Activated CD4-positive, alpha-beta T cell treated with anti-CD3 and anti-CD28 coated beads, Interleukin-2, amount 50 U/mL, for 24 hours (primary cell): ENCODE data around the gene KLHDC8A.
A peak's percentile ranks its signal among the peaks of the same experiment; 100 is the strongest.
"Not testable (repeated sequence)": the region's sequence is repeated elsewhere in the genome, so short reads cannot be mapped to it uniquely, and the experiment has no call there.

Source experiments
- DNase-seq, 2 donors: peaks; one replicate each; pipeline ENCODE4 v3.0.0-alpha.2; 2020; ENCODE audit warnings: low read depth in 1 of 2, low spot score in 1 of 2

Gene KLHDC8A

DNA sequence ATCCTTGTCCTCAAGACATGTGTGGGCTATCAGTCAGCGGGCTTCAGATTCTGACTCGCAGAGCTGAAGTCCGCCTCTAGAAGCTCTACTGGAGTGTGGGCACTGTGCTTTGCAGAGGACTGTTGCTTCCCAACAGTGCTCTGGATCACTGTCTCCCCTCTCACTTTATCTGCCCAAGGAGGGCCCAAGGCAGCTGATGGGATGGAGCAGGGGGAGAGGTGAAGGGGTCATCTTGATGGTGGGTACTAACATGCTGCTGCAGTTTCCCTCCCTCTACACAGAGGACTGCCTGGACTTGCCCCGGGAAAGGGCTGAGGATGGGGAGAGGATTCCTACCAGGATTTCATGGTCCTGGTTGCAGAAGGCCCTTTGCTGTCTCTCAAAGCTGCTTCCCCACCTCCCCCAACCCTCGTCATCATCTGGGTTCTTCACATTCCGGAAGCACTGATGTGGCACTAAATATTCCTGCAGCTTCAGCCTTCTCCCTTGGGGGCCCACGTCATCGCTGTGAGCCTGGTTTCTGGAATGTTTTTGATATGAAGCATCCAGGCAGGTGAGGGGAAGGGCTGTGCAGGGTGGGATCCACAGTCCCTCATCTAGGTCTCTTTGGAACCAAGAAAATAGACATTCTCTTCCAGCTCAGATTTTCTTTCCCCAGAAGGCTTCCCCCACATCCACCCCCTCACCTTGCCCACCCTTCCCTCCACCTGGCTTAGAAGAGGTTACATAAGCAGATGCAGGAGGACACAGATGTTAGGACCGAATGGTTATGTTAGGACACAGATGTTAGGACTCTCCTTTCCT lies 58.3 kb downstream of the KLHDC8A start:
- DNase-seq = no peak

- DNase-seq = not testable (repeated sequence)
Measured at GRCh38 chr1:205297546-205298177, 59.1 kb downstream of the KLHDC8A start.

- DNase-seq = no peak
Measured at GRCh38 chr1:205296154-205296553, 60.6 kb downstream of the KLHDC8A start.

DNA sequence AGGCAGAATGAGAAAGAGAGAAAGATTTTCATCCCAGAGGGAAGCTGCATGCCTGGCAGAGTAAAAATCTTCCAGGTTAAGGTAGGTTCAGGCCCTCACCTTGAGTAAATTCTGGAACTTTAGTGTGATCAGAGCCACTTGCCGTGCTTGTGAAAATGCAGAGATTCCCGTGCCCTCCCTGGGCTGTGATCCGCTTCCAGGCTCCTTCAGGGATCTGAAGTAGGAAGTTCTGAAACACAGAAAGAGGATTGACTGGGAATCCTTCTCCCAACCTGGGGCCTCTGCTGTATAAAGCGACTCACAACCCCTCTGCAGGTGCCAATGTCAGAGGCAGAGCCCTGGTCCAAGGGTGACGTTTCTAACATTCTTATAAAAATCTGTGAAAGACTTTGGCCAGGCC lies 61.8 kb downstream of the KLHDC8A start:
- no peak for DNase-seq

- no peak for DNase-seq
Measured at GRCh38 chr1:205294175-205294917, 62.4 kb downstream of the KLHDC8A start.

GRCh38 chr1:205293350-205294074 lies 63.2 kb downstream of the KLHDC8A start:
- DNase-seq = no peak

DNA sequence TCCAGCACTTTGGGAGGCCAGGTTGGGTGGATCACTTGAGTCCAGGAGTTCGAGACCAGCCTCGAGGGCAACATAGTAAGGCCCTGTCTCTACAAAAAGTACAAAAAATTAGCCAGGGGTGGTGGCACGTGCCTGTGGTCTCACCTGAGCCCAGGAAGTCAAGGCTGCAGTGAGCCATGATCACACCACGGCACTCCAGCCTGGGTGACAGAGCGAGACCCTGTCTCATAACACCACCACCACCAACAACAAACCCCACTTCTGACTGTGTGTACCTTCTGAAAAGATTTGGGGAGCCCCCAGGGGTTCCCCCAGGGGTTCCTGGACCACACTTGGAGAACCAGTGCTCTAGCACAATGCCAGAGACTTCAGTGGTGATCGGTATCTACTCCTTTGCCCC lies 65.1 kb downstream of the KLHDC8A start:
- no peak for DNase-seq

GRCh38 chr1:205287767-205288559 lies 68.8 kb downstream of the KLHDC8A start:
- DNase-seq = peak; percentile 24 to 77

GRCh38 chr1:205287076-205287475 lies 69.6 kb downstream of the KLHDC8A start:
- DNase-seq = no peak

DNA sequence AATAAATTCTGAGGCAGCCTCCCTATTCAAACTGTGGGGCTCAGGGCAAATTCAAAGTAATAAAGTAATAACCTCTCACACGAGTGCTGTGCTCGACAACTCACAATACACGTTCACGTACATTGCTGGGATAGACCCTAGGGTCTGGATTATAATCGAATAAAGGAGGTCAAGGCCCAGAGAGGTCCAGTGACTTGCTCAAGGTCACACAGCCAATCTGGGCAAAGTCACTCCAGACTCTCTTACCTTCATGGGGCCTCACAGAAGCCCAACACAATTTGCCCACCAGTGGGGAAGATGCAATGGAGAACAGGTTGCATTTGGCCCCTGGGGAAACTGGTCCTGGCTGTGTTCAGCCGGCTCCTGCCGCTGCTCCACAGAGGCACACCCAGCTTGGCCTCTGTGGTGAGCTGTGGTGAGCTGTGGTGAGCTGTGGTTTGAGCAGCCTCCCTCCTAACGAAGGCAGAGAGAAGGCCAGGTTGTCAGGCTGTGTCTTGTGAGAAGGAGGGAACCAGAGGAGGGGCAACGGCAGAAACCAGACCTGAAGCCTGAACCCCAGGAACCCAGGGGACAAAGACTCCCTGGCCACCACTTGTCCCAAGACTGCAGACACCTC lies 70.3 kb downstream of the KLHDC8A start:
- peak in 1 of 2 donors; percentile 30 for DNase-seq
